Esophagus squamous epithelium (tissue), 4 donors: ENCODE data around the gene DNTTIP2.
"Not testable (repeated sequence)": the region's sequence is repeated elsewhere in the genome, so short reads cannot be mapped to it uniquely, and the experiment has no call there.

Experiments
- POLR2A ChIP-seq, 4 donors: fragments of 450-650 bp; IDR thresholded peaks; one replicate each; pipeline ENCODE4 v1.6.1; 2017; ENCODE audit warnings: antibody characterized with exemption in 4 of 4, mild to moderate bottlenecking in 4 of 4, moderate library complexity in 3 of 4
- TF ChIP-seq, protein P1 (sequence below), 6 experiments: fragments of 450-650 bp in 4 of 6; fragments of 200-600 bp in 2 of 6; sonication (generic) in 2 of 6; IDR thresholded peaks; one replicate each; pipeline ENCODE4 v1.5.1; 2016 to 2019; ENCODE audit warnings: antibody characterized with exemption in 6 of 6, mild to moderate bottlenecking in 4 of 6, moderate library complexity in 4 of 6

DNA sequence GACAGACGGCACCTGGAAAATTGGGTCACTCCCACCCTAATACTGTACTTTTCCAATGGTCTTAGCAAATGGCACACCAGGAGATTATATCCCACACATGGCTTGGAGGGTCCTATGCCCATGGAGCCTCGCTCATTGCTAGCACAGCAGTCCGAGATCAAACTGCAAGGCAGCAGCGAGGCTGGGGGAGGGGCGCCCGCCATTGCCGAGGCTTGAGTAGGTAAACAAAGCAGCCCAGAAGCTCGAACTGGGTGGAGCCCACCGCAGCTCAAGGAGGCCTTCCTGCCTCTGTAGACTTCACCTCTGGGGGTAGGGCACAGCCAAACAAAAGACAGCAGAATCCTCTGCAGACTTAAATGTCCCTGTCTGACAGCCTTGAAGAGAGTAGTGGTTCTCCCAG is 23.0 kb downstream of the DNTTIP2 start:
- TF ChIP-seq, protein P1, sequence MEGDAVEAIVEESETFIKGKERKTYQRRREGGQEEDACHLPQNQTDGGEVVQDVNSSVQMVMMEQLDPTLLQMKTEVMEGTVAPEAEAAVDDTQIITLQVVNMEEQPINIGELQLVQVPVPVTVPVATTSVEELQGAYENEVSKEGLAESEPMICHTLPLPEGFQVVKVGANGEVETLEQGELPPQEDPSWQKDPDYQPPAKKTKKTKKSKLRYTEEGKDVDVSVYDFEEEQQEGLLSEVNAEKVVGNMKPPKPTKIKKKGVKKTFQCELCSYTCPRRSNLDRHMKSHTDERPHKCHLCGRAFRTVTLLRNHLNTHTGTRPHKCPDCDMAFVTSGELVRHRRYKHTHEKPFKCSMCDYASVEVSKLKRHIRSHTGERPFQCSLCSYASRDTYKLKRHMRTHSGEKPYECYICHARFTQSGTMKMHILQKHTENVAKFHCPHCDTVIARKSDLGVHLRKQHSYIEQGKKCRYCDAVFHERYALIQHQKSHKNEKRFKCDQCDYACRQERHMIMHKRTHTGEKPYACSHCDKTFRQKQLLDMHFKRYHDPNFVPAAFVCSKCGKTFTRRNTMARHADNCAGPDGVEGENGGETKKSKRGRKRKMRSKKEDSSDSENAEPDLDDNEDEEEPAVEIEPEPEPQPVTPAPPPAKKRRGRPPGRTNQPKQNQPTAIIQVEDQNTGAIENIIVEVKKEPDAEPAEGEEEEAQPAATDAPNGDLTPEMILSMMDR (IDR thresholded peaks at IDR 0.05): not testable (repeated sequence)
- TF ChIP-seq POLR2A (IDR thresholded peaks at IDR 0.05): not testable (repeated sequence)
